ENCODE results near the gene PSMB8. TPM values are rescaled to one million over a fixed set of nuclear protein-coding genes. Genes with fewer than 3 reads are reported as not detected.

The PSMB8 gene
- total and polyA plus RNA-seq, 8 donors = 7.4 to 40.2 (median 20.5) TPM

DNA sequence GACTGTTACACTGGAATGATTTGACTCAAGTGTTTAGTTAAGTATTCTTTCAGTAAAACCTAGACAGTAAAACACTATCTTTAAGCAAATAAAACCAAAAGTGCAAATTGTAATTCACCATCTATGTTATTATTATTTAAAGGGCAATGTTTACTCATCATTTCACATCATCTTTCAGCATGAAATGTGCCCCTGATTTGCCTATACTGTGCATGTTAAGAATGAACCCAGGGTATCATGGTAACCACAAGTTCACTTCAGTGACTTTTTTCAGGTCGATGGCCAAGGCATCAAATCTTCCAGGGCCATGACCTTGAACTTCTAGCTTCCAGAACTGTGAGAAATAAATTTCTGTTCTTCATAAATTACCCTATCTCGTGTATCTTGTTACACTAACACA, 25.0 kb downstream of the PSMB8 start:
- TF ChIP-seq, protein P1, sequence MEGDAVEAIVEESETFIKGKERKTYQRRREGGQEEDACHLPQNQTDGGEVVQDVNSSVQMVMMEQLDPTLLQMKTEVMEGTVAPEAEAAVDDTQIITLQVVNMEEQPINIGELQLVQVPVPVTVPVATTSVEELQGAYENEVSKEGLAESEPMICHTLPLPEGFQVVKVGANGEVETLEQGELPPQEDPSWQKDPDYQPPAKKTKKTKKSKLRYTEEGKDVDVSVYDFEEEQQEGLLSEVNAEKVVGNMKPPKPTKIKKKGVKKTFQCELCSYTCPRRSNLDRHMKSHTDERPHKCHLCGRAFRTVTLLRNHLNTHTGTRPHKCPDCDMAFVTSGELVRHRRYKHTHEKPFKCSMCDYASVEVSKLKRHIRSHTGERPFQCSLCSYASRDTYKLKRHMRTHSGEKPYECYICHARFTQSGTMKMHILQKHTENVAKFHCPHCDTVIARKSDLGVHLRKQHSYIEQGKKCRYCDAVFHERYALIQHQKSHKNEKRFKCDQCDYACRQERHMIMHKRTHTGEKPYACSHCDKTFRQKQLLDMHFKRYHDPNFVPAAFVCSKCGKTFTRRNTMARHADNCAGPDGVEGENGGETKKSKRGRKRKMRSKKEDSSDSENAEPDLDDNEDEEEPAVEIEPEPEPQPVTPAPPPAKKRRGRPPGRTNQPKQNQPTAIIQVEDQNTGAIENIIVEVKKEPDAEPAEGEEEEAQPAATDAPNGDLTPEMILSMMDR (IDR thresholded peaks at IDR 0.05) = no peak
- H3K4me1 ChIP-seq = no peaks in the 10 kb centered on the region
- H3K36me3 ChIP-seq = no peaks in the 10 kb centered on the region
- H3K27me3 ChIP-seq = no peaks in the 10 kb centered on the region
- DNase-seq (no peak), ATAC-seq (no peak), FAIRE-seq (no peak)
- no peak overlapping the region for H3K4me3 ChIP-seq
- intact Hi-C loops (cut with DNase I) = no loop called here
- WGBS, 2 donors = 45 to 65% methylated on average over 2 of the region's 2 CpGs
- no peaks in the 10 kb centered on the region for H3K9me3 ChIP-seq
- H3K27ac ChIP-seq = no peak overlapping the region

DNA sequence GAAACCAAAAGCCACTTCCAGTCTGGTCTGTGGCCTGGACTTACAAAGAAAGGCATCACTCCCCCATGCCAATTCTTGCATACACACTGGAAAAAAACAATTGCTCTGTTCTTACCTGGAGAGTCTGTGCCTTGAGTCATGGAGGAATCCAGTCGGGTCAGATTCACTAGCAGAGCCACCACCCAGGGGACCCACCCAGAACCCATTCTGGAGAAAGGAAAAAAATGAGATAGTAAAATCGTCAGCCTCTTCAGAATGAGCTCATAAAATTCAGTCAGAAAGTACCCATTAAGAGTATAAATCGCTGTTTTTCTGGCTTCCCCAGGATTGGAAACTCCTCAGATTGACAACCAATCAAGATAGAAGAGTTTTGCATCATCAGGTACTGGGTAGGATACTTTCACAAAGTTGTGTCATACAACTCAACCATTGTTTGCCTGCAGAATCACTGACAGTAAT, 27.1 kb downstream of the PSMB8 start, which contains the start of gene HLA-DOB:
HLA-DOB (minus strand) TSS at position 257 of the 459 bp plus-strand sequence; CDS start at position 206, 51 bp downstream.
- no peaks in the 10 kb centered on the region for H3K9me3 ChIP-seq
- TF ChIP-seq, protein P1 (IDR thresholded peaks at IDR 0.05) = no peak
- 45 to 55% methylated on average over 3 of the region's 3 CpGs for WGBS, 2 donors
- H3K27ac ChIP-seq = no peak within 1 kb of the TSS
- no peaks in the 10 kb centered on the region for H3K4me1 ChIP-seq
- FAIRE-seq (no peak), DNase-seq (no peak), ATAC-seq (peak in 3 of 4 donors; percentile 53 to 76 (median 59))
- H3K4me3 ChIP-seq = no peak within 1 kb of the TSS
- no peaks in the 10 kb centered on the region for H3K27me3 ChIP-seq
- H3K36me3 ChIP-seq = no peaks in the 10 kb centered on the region
- intact Hi-C loops (cut with DNase I) = no loop called here

DNA sequence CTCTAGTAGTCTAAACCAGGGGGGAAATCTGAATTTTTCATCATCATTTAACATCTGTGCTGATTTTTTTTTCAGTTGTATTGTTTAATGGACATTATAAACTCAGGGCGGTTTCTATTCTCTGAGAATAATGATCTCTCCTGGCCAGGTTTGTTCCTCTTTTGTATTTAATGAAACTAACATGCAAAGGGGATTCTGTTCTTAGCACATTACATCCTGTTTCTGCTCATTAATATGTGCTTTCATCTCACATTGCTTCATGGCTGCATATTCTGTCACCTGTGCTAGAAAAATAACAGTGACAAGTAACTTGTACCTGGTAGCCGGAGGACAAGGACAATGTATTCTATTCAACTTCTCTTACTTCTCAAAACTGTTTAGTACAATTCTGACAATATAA, 27.9 kb downstream of the PSMB8 start:
- DNase-seq (no peak), FAIRE-seq (no peak), ATAC-seq (no peak)
- H3K36me3 ChIP-seq = no peaks in the 10 kb centered on the region
- H3K4me3 ChIP-seq = no peak overlapping the region
- intact Hi-C loops (cut with DNase I) = no loop called here
- H3K27me3 ChIP-seq = no peaks in the 10 kb centered on the region
- H3K4me1 ChIP-seq = no peaks in the 10 kb centered on the region
- TF ChIP-seq, protein P1 (IDR thresholded peaks at IDR 0.05) = no peak
- no peak overlapping the region for H3K27ac ChIP-seq
- 85 to 93% methylated on average over 2 of the region's 2 CpGs for WGBS, 2 donors
- H3K9me3 ChIP-seq = no peaks in the 10 kb centered on the region

DNA sequence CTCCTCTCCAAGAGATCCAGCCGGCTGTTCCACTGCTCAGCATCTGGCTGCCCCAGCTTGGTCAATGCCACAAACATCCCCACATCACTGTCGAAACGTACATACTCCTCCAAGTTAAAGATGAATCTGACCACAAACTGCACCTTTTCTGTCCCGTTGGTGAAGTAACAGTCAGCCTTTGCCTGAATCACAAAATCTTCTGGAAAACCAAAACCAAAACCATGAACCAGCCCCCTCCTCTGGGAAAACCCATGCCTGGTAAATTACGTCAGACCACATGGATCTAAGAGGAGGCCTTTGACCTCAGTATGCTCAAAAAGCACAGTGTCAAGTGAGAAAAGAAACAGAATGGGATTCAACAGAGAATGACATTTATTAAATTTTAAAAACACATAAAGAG, 28.7 kb downstream of the PSMB8 start:
- no peak for FAIRE-seq
- no peaks in the 10 kb centered on the region for H3K36me3 ChIP-seq
- ATAC-seq = peak in 1 of 4 donors; percentile 27
- TF ChIP-seq, protein P1 (IDR thresholded peaks at IDR 0.05) = no peak
- no peaks in the 10 kb centered on the region for H3K4me1 ChIP-seq
- no peak for DNase-seq
- no peak overlapping the region for H3K4me3 ChIP-seq
- WGBS, 2 donors = 74 to 76% methylated on average over 5 of the region's 5 CpGs
- intact Hi-C loops (cut with DNase I) = no loop called here
- no peaks in the 10 kb centered on the region for H3K27me3 ChIP-seq
- no peaks in the 10 kb centered on the region for H3K9me3 ChIP-seq
- H3K27ac ChIP-seq = no peak overlapping the region

DNA sequence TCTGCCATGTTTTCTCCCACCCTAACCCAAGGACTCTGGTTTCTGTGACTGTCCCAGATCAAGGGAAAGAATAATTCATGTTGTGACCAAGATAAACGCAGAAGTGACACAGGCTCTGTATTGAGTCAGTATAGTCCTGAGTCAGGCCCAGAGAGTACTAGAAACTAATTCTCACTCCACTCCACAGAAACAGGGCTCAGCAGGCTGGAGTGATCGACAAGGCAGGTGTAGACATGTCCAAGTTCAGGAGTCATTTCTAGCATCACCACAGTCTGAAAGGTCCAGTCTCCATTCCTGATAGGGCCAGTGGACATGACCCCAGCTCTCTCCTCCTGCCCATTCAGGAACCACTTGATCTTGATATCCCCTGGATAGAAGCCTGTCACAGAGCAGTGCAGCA, 29.7 kb downstream of the PSMB8 start:
- DNase-seq (no peak), FAIRE-seq (no peak), ATAC-seq (no peak)
- TF ChIP-seq, protein P1 (IDR thresholded peaks at IDR 0.05) = no peak
- no peaks in the 10 kb centered on the region for H3K9me3 ChIP-seq
- H3K4me1 ChIP-seq = no peaks in the 10 kb centered on the region
- no peak overlapping the region for H3K27ac ChIP-seq
- WGBS, 2 donors = 82 to 86% methylated on average over 2 of the region's 2 CpGs
- intact Hi-C loops (cut with DNase I) = no loop called here
- no peaks in the 10 kb centered on the region for H3K36me3 ChIP-seq
- no peak overlapping the region for H3K4me3 ChIP-seq
- no peaks in the 10 kb centered on the region for H3K27me3 ChIP-seq
